PC-3 (cell line): ENCODE results near the gene IQCK. TPM values are rescaled to one million over a fixed set of nuclear protein-coding genes. Genes with fewer than 3 reads are reported as not detected.
A peak's percentile ranks its signal among the peaks of the same experiment; 100 is the strongest.

Source experiments
- ATAC-seq: fragments of 200-7000 bp; cut with Tn5 transposase; 2 replicates; pipeline ENCODE4 v1.9.1; 2020; ENCODE audit warnings: mild to moderate bottlenecking, moderate library complexity
- BruUV-seq: library from RNA; stranded (reverse); fragments of 400-500 nt; replicated peaks from 2 replicates; lab custom pipeline; 2021; lab: Mats Ljungman, UMichigan
- CTCF ChIA-PET: fragments of 300-600 bp; sonication (Branson Sonifier 250); formaldehyde crosslinking; loops from one replicate; lab custom pipeline; 2022; ENCODE audit warnings: antibody characterized with exemption; lab: Charles Lee
- POLR2A ChIA-PET: fragments of 300-600 bp; sonication (Branson Sonifier 250); formaldehyde crosslinking; loops from one replicate; lab custom pipeline; 2022; ENCODE audit warnings: antibody characterized with exemption; ENCODE audit not compliant: unreplicated experiment; lab: Charles Lee
- DNase-seq: peaks from one replicate; pipeline ENCODE4 v3.0.0-alpha.2; 2015
- H2AFZ ChIP-seq: fragments of 300-600 bp; sonication (generic); 2 replicates; pipeline ENCODE4 v1.6.0; 2016; ENCODE audit warnings: antibody characterized with exemption, low read length
- H3F3A ChIP-seq: fragments of 300-600 bp; sonication (generic); one replicate; pipeline ENCODE4 v1.6.0; 2017; ENCODE audit warnings: antibody characterized with exemption, low read length, control low read depth, mild to moderate bottlenecking; ENCODE audit not compliant: unreplicated experiment
- H3K27ac ChIP-seq: fragments of 300-600 bp; sonication (generic); 2 replicates; pipeline ENCODE4 v1.5.1; 2016; ENCODE audit warnings: mild to moderate bottlenecking, low read length
- H3K27me3 ChIP-seq: fragments of 300-600 bp; sonication (generic); 2 replicates; pipeline ENCODE4 v1.6.1; 2016; ENCODE audit warnings: low read length, mixed read lengths
- H3K36me3 ChIP-seq: fragments of 300-600 bp; sonication (generic); 2 replicates; pipeline ENCODE4 v1.6.1; 2016; ENCODE audit warnings: low read depth, mixed run types, low read length, mixed read lengths
- H3K4me1 ChIP-seq: fragments of 300-600 bp; sonication (generic); 2 replicates; pipeline ENCODE4 v1.5.1; 2016; ENCODE audit warnings: low read length; ENCODE audit not compliant: insufficient read depth
- H3K4me2 ChIP-seq: fragments of 300-600 bp; sonication (generic); 2 replicates; pipeline ENCODE4 v1.6.0; 2016; ENCODE audit warnings: low read length
- H3K4me3 ChIP-seq: fragments of 300-600 bp; sonication (generic); 2 replicates; pipeline ENCODE4 v1.5.1; 2016; ENCODE audit warnings: mild to moderate bottlenecking, low read length, mixed read lengths
- H3K79me2 ChIP-seq: fragments of 300-600 bp; sonication (generic); 2 replicates; pipeline ENCODE4 v1.6.1; 2017; ENCODE audit warnings: low read length, mixed read lengths
- H3K9ac ChIP-seq: fragments of 300-600 bp; sonication (generic); 2 replicates; pipeline ENCODE4 v1.6.0; 2016; ENCODE audit warnings: mild to moderate bottlenecking, low read length
- H3K9me2 ChIP-seq: fragments of 300-600 bp; sonication (generic); replicated peaks from 2 replicates; pipeline ENCODE4 v1.6.1; 2016; ENCODE audit warnings: mixed run types, low read length, mixed read lengths
- H3K9me3 ChIP-seq: fragments of 300-600 bp; sonication (generic); 2 replicates; pipeline ENCODE4 v1.6.1; 2016; ENCODE audit warnings: low read length, mixed read lengths
- H4K20me1 ChIP-seq: fragments of 300-600 bp; sonication (generic); 2 replicates; pipeline ENCODE4 v1.6.1; 2016; ENCODE audit warnings: low read length, mixed read lengths
- EZH2 ChIP-seq: fragments of 300-600 bp; sonication (generic); IDR thresholded peaks from one replicate; pipeline ENCODE4 v1.6.1; 2017; ENCODE audit warnings: antibody characterized with exemption, mild to moderate bottlenecking, low read length; ENCODE audit not compliant: unreplicated experiment
- intact Hi-C: fragments of 100-400 bp; cut with micrococcal nuclease; formaldehyde crosslinking; loops from 2 replicates; pipeline ENCODE4 v1.9.0; 2023
- total RNA-seq: library from RNA; depleted of rRNA; stranded (reverse); fragments of >200 nt; gene quantifications from 2 replicates; pipeline ENCODE4 v1.2.3, GENCODE V29; 2014
- TF ChIP-seq, protein P1 (sequence below): fragments of 300-600 bp; sonication (generic); conservative IDR thresholded peaks from 2 replicates; pipeline ENCODE4 v1.5.1; 2017; ENCODE audit warnings: antibody characterized with exemption, low read depth, mild to moderate bottlenecking, low read length

IQCK gene
- total RNA-seq, 1 experiment from 2014 or later = 8.9 TPM

DNA sequence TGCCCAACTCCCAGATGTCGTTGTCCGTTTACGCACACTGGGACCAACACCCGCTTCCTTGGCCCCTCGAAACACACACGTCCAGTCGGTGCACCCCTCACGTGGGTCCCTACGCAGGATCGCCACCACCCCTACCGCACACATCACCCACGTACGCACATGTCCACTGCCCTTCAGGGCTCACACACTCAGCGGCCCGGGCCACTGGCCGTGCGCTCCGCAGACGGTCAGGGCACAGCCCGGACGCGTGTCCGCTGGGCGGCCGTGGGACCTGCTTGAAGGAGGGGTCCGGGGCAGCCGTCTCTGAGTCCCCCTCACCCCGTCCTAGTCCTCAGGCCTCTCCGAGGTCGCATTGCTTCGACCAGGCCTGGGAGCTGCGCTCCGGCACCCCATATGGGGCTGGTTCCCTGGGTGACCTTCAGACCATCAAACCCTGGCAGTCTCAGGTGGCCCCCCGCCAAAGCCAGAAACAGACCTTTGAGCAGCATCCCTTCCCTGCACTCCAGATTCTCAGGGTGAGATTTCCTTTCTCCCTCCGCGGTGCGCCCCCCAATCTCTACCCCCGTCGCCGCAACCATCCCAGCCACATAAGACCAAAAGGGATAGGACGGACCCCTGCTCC is 167.5 kb downstream of the IQCK start:
- no peaks in the 10 kb centered on the region for H3F3A ChIP-seq
- H3K4me3 ChIP-seq = peak overlapping the region; percentile 70; the same call in 1 of the 2 replicates
- DNase-seq (no peak), ATAC-seq (no peak)
- H3K9me2 ChIP-seq = no peaks in the 10 kb centered on the region
- no peaks in the 10 kb centered on the region for H4K20me1 ChIP-seq
- H3K27ac ChIP-seq = no peak overlapping the region
- POLR2A ChIA-PET = no interaction called here
- no peak overlapping the region for H3K9ac ChIP-seq
- CTCF ChIA-PET = interaction anchor here (1.2 to 1.4 kb wide), 2 partner anchors 284 to 302 kb away, joined by 4 to 7 read pairs; no protein-coding TSS in a partner anchor
- H3K27me3 ChIP-seq = no peaks in the 10 kb centered on the region
- H3K4me1 ChIP-seq = peaks cover 4% of the 10 kb centered on the region; the same call in 1 of the 2 replicates
- intact Hi-C loops = loop anchor here (1.0 to 5.0 kb wide), 4 partner anchors 169 to 328 kb away; partner anchors contain the start of gene VPS35L
- no TSS peak for BruUV-seq
- H3K9me3 ChIP-seq = no peaks in the 10 kb centered on the region
- peaks cover 27% of the 10 kb centered on the region; the same call in 1 of the 2 replicates for H3K79me2 ChIP-seq
- TF ChIP-seq EZH2 = no peak
- TF ChIP-seq, protein P1, sequence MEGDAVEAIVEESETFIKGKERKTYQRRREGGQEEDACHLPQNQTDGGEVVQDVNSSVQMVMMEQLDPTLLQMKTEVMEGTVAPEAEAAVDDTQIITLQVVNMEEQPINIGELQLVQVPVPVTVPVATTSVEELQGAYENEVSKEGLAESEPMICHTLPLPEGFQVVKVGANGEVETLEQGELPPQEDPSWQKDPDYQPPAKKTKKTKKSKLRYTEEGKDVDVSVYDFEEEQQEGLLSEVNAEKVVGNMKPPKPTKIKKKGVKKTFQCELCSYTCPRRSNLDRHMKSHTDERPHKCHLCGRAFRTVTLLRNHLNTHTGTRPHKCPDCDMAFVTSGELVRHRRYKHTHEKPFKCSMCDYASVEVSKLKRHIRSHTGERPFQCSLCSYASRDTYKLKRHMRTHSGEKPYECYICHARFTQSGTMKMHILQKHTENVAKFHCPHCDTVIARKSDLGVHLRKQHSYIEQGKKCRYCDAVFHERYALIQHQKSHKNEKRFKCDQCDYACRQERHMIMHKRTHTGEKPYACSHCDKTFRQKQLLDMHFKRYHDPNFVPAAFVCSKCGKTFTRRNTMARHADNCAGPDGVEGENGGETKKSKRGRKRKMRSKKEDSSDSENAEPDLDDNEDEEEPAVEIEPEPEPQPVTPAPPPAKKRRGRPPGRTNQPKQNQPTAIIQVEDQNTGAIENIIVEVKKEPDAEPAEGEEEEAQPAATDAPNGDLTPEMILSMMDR = no peak
- peak overlapping the region; percentile 86 for H3K4me2 ChIP-seq
- peak overlapping the region; percentile 95 for H2AFZ ChIP-seq
- H3K36me3 ChIP-seq = no peaks in the 10 kb centered on the region

DNA sequence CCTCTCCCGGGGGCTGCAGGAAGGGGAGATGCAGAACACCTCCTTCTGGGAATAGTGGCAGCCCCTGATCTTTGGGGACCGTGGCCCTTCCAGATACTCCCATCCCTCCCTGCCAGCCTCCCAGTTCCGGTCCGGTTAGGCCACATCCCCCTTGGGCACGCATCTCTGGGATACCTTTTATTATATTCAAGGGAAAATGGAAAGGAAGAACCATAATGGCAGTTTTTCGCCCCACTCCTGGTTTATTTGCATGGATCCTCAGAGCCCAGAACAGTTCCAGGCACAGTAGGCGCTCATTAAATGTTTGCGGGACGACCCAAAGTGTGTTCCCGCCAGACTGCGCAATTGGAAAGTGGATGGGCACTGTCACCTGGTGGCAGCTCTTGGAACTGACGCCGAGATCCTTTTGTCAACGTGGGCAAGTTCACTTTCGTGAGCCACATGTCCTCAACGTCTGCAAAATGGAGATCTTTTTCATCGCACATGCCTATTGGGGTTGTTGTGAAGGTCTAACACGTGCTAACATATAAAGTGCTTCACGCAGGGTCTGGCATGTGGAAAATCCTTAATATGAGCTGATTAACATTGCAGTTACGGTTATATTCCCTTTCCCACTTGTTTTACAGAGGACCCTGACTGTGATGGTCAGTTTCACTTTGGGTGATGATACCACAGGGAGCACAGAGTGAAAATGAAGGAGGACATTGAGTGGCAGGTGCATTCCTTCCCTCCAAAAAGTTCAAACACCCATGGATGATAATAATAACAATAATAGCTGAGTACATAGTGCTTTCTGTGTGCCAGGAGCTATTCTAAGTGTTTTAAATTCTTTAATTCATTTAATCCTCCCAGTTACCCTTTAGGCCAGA is 168.2 kb downstream of the IQCK start:
- no peaks in the 10 kb centered on the region for H3K36me3 ChIP-seq
- peaks cover 4% of the 10 kb centered on the region; the same call in 1 of the 2 replicates for H3K4me1 ChIP-seq
- no peaks in the 10 kb centered on the region for H4K20me1 ChIP-seq
- no peak overlapping the region for H3K9ac ChIP-seq
- no peak for TF ChIP-seq EZH2
- TF ChIP-seq, protein P1 = peak; percentile 95
- no peaks in the 10 kb centered on the region for H3F3A ChIP-seq
- H2AFZ ChIP-seq = peak overlapping the region; percentile 84
- intact Hi-C loops = loop anchor here (5.0 kb wide), 2 partner anchors 189 to 329 kb away; partner anchors contain the start of gene VPS35L
- ATAC-seq = peak; percentile 36
- ChIA-PET POLR2A (no interaction called here), CTCF (interaction anchor here (1.2 to 1.4 kb wide), 2 partner anchors 285 to 303 kb away, joined by 4 to 7 read pairs; no protein-coding TSS in a partner anchor)
- H3K27me3 ChIP-seq = no peaks in the 10 kb centered on the region
- H3K4me3 ChIP-seq = no peak overlapping the region
- BruUV-seq = no TSS peak
- H3K79me2 ChIP-seq = peaks cover 27% of the 10 kb centered on the region; the same call in 1 of the 2 replicates
- DNase-seq = peak; percentile 83
- no peak overlapping the region for H3K27ac ChIP-seq
- peak overlapping the region; percentile 58 for H3K4me2 ChIP-seq
- H3K9me2 ChIP-seq = no peaks in the 10 kb centered on the region
- H3K9me3 ChIP-seq = no peaks in the 10 kb centered on the region
